CD14-positive monocyte (primary cell): ENCODE results near the gene THSD4. TPM values are rescaled to one million over a fixed set of nuclear protein-coding genes. Genes with fewer than 3 reads are reported as not detected.

Experiments
- DNase-seq, 3 donors: peaks; one replicate each; pipeline ENCODE4 v3.0.0-alpha.2; 2011 to 2022
- H2AFZ ChIP-seq: 2 replicates; pipeline ENCODE4 v1.6.0; 2012; ENCODE audit warnings: mild to moderate bottlenecking, low read depth, low read length, inconsistent platforms; ENCODE audit not compliant: insufficient read depth, poor library complexity, severe bottlenecking
- H3K27ac ChIP-seq, 2 donors: 1 replicate in 1 of 2; 2 replicates in 1 of 2; pipeline ENCODE4 v1.5.1; 2012 to 2013; ENCODE audit warnings: low read length in 2 of 2, control low read depth in 1 of 2, inconsistent platforms in 1 of 2, low read depth in 1 of 2, mild to moderate bottlenecking in 1 of 2
- H3K27me3 ChIP-seq, 2 donors: one replicate each; pipeline versions ENCODE4 v1.6.0 to v1.6.1; 2011 to 2013; ENCODE audit warnings: low read length in 2 of 2; ENCODE audit not compliant: control insufficient read depth in 2 of 2, insufficient read depth in 2 of 2
- H3K36me3 ChIP-seq, 2 donors: replicated peaks in 1 of 2; 1 replicate in 1 of 2; 2 replicates in 1 of 2; pipeline versions ENCODE4 v1.5.1 to v1.6.1; 2012 to 2013; ENCODE audit warnings: low read length in 2 of 2, control low read depth in 1 of 2, inconsistent platforms in 1 of 2, mild to moderate bottlenecking in 1 of 2; ENCODE audit not compliant: insufficient read depth in 2 of 2, control insufficient read depth in 1 of 2
- H3K4me1 ChIP-seq, 2 donors: 1 replicate in 1 of 2; 2 replicates in 1 of 2; pipeline versions ENCODE4 v1.5.1 to v1.6.1; 2012 to 2013; ENCODE audit warnings: low read length in 2 of 2, control low read depth in 1 of 2, inconsistent platforms in 1 of 2, mild to moderate bottlenecking in 1 of 2, moderate library complexity in 1 of 2; ENCODE audit not compliant: insufficient read depth in 2 of 2, control insufficient read depth in 1 of 2
- H3K4me2 ChIP-seq: replicated peaks from 2 replicates; pipeline ENCODE3; 2012; ENCODE audit warnings: low read length, moderate library complexity, mild to moderate bottlenecking; ENCODE audit not compliant: poor library complexity, severe bottlenecking; ENCODE audit errors: extremely low read depth
- H3K4me3 ChIP-seq, 3 experiments: fragments of 200-600 bp in 1 of 3; sonication (generic) in 1 of 3; replicated peaks in 1 of 3; 1 replicate in 2 of 3; 2 replicates in 1 of 3; pipeline ENCODE4 v1.5.1; 2011 to 2013; ENCODE audit warnings: low read length in 3 of 3, mild to moderate bottlenecking in 3 of 3, control low read depth in 2 of 3, low read depth in 2 of 3, inconsistent platforms in 1 of 3, moderate library complexity in 1 of 3
- H3K79me2 ChIP-seq: 2 replicates; pipeline ENCODE4 v1.6.0; 2012; ENCODE audit warnings: mild to moderate bottlenecking, control low read depth, inconsistent platforms, low read length, moderate library complexity; ENCODE audit not compliant: insufficient read depth
- H3K9ac ChIP-seq: 2 replicates; pipeline ENCODE4 v1.6.0; 2017; ENCODE audit warnings: low read length, mild to moderate bottlenecking; ENCODE audit not compliant: insufficient read depth, poor library complexity, severe bottlenecking
- H3K9me3 ChIP-seq, 2 donors: replicated peaks in 1 of 2; 1 replicate in 1 of 2; 2 replicates in 1 of 2; pipeline versions ENCODE4 v1.5.1 to v1.6.1; 2012 to 2013; ENCODE audit warnings: low read length in 2 of 2, control low read depth in 1 of 2; ENCODE audit not compliant: control insufficient read depth in 1 of 2, insufficient read depth in 1 of 2
- H4K20me1 ChIP-seq: 2 replicates; pipeline ENCODE4 v1.6.0; 2012; ENCODE audit warnings: mild to moderate bottlenecking, low read length, control low read depth, moderate library complexity; ENCODE audit not compliant: insufficient read depth
- H3K27ac Mint-ChIP-seq, 7 donors: one replicate each; pipeline ENCODE4 v1.8.0; 2020; ENCODE audit warnings: mild to moderate bottlenecking in 7 of 7, mixed read lengths in 7 of 7, moderate library complexity in 6 of 7, inconsistent platforms in 2 of 7
- H3K27me3 Mint-ChIP-seq, 3 donors: one replicate each; pipeline ENCODE4 v1.8.0; 2021 to 2022; ENCODE audit warnings: low read depth in 3 of 3, mild to moderate bottlenecking in 3 of 3, mixed read lengths in 3 of 3, moderate library complexity in 3 of 3, inconsistent platforms in 1 of 3
- H3K36me3 Mint-ChIP-seq, 2 donors: one replicate each; pipeline ENCODE4 v1.8.0; 2020; ENCODE audit warnings: mixed read lengths in 2 of 2, inconsistent platforms in 1 of 2, mild to moderate bottlenecking in 1 of 2
- H3K4me1 Mint-ChIP-seq: one replicate; pipeline ENCODE4 v1.8.0; 2020; ENCODE audit warnings: mild to moderate bottlenecking, mixed read lengths
- H3K4me3 Mint-ChIP-seq, 2 donors: one replicate each; pipeline ENCODE4 v1.8.0; 2020; ENCODE audit warnings: mild to moderate bottlenecking in 2 of 2, mixed read lengths in 2 of 2, moderate library complexity in 1 of 2
- H3K9me3 Mint-ChIP-seq, 7 donors: one replicate each; pipeline ENCODE4 v1.8.0; 2020 to 2022; ENCODE audit warnings: mixed read lengths in 7 of 7, mild to moderate bottlenecking in 6 of 7, moderate library complexity in 6 of 7, inconsistent platforms in 2 of 7
- CTCF ChIP-seq: fragments of 200-600 bp; IDR thresholded peaks from one replicate; pipeline ENCODE4 v1.8.0; 2022; ENCODE audit warnings: antibody characterized with exemption, mild to moderate bottlenecking
- WGBS: methylation state at CpG from one replicate; pipeline ENCODE4 v1.1.5; 2013; ENCODE audit warnings: missing lambda C conversion rate; ENCODE audit not compliant: insufficient coverage; 5-methylcytosine and 5-hydroxymethylcytosine counted together
- intact Hi-C, 2 donors: fragments of 100-400 bp; cut with micrococcal nuclease; formaldehyde crosslinking; loops; one replicate each; pipeline versions ENCODE4 v1.15.0 to v1.15.1; 2023
- polyA plus RNA-seq, 3 donors: library from polyadenylated mRNA; depleted of rRNA in 1 of 3; unstranded in 2 of 3; stranded (reverse) in 1 of 3; fragments of 300-500 nt in 2 of 3; fragments of >200 nt in 1 of 3; fragmentation: Illumina TruSeq in 2 of 3; gene quantifications; 1 replicate in 2 of 3; 2 replicates in 1 of 3; pipeline ENCODE4 v1.2.3, GENCODE V29; 2012 to 2021

THSD4 gene
- polyA plus RNA-seq, 3 donors, result not detected

DNA sequence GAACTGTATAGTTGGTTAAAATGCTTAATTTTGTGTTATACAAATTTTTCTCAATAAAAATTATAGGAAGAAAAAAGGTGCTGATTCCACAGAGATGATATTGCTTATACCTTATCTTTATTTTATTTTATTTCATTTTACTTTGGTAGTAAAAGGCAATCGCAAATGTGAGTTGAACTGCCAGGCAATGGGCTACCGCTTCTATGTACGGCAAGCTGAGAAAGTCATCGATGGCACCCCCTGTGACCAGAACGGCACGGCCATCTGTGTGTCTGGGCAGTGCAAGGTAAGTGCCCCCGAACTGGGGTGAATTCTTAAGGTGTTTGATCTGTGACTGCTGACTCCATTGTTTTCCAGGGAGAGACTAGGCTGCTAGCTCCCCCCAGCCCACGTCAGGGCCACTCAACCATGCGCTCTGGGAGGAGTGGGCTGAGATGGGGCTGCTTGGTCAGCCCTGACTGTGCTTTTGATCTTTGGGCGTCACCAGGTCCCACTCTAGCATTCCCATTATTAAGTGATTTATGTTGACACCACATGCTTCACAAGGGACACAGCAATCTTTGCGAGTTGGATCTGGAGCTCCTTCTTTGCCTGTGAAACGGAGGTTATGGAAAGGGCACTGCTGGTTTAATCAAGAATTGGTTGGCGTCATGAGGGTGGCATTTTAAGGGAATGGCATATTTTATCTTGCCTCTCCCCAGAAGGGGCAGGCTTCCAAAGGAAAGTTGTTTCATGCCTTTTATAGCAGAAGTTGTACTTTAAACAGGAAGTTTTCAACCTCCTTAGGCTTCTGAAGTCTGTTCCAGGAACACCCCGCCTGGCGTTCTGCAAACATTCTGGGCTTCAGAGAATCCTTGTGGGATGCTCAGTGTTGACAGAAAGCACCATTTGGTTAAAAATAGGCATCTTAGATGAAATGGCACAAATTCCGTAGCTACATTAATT is 296.5 kb downstream of the THSD4 start:
- Histone ChIP-seq H3K79me2 (no peaks in the 10 kb centered on the region), H3K4me3 (no peak overlapping the region), H3K9me3 (no peaks in the 10 kb centered on the region), H3K27ac (no peak overlapping the region), H4K20me1 (no peaks in the 10 kb centered on the region), H3K9ac (no peak overlapping the region), H3K36me3 (no peaks in the 10 kb centered on the region), H3K27me3 (peaks cover 0 to 3% of the 10 kb centered on the region in 2 donors), H3K4me1 (no peaks in the 10 kb centered on the region), H3K4me2 (no peak overlapping the region), H2AFZ (no peak overlapping the region)
- DNase-seq, result no peak
- TF ChIP-seq CTCF, result no peak
- H3K27me3 Mint-ChIP-seq, result peaks cover 2 to 11% (median 2%) of the 10 kb centered on the region in 3 donors
- intact Hi-C loops, result no loop called here
- H3K4me1 Mint-ChIP-seq, result no peaks in the 10 kb centered on the region
- H3K27ac Mint-ChIP-seq, result no peak overlapping the region
- H3K9me3 Mint-ChIP-seq, result no peaks in the 10 kb centered on the region
- WGBS, result 75% methylated on average over 13 of the region's 16 CpGs
- H3K36me3 Mint-ChIP-seq, result no peaks in the 10 kb centered on the region
- no peak overlapping the region for H3K4me3 Mint-ChIP-seq

- intact Hi-C loops, result no loop called here
- H3K4me3 Mint-ChIP-seq, result no peak overlapping the region
- no peaks in the 10 kb centered on the region for H3K36me3 Mint-ChIP-seq
- Histone ChIP-seq H3K27ac (no peak overlapping the region), H3K9me3 (no peaks in the 10 kb centered on the region), H3K36me3 (no peaks in the 10 kb centered on the region), H3K4me2 (no peak overlapping the region), H2AFZ (no peak overlapping the region), H3K27me3 (peaks cover 0 to 3% of the 10 kb centered on the region in 2 donors), H3K4me3 (no peak overlapping the region), H3K9ac (no peak overlapping the region), H4K20me1 (no peaks in the 10 kb centered on the region), H3K4me1 (no peaks in the 10 kb centered on the region), H3K79me2 (no peaks in the 10 kb centered on the region)
- H3K27me3 Mint-ChIP-seq, result peaks cover 0 to 15% (median 4%) of the 10 kb centered on the region in 3 donors
- H3K4me1 Mint-ChIP-seq, result no peaks in the 10 kb centered on the region
- H3K9me3 Mint-ChIP-seq, result peaks cover 0 to 1% (median 0%) of the 10 kb centered on the region in 7 donors
- no peak for TF ChIP-seq CTCF
- no peak for DNase-seq
- H3K27ac Mint-ChIP-seq, result no peak overlapping the region
- 100% methylated on average over 2 of the region's 3 CpGs for WGBS
These were observed 298.1 kb downstream of the THSD4 start for GRCh38 chr15:71413419-71413818.
